ENCODE data around the gene NF2.
A peak's percentile ranks its signal among the peaks of the same experiment; 100 is the strongest.

NF2 gene

DNA sequence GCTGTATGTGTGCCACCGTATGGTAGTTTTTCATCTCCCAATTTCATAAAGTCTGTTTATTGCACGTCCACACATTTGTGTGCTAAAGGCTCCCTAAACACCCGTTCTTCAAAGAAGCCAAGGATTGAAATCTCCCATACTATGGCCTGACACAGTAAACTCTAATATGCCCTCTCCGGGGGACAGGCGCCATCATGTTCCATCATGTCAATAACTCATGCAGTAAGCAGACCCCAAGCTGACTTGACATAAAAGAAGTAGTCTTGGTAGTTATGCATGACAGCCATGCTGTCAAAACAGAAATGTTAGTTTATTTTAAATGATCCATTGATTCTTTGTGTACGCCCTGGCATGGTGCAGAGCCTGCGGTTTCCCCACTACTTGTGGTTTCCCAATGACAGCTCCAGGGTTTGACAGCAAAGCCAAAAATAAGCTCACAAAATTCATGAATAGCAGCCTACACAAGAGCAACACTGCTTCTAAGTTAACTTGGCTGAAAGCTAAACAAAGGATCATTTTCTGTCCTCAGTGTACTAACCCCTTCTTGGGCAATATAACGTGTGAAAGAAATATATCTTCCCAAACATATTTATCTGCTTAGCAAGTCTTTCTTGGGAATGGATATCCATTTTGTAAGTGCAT is 59.9 kb downstream of the NF2 start:
- DNase-seq, result no peak

DNA sequence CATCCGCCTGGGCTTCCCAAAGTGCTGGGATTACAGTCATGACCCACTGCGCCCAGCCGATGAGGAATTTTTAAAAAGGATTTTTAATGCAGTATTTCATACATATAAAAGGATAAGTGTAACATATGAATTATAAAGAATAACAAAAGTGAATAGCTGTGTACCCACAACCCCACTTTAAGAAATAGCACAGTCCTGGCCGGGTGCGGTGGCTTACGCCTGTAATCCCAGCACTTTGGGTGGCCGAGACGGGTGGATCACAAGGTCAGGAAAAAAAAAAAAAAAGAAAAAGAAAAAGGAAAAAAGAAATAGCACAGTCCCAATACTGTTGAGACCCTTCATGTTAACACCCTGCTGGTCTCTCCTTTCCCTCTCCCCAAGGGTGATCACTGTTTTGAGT is 62.1 kb downstream of the NF2 start:
- no peak for DNase-seq

DNA sequence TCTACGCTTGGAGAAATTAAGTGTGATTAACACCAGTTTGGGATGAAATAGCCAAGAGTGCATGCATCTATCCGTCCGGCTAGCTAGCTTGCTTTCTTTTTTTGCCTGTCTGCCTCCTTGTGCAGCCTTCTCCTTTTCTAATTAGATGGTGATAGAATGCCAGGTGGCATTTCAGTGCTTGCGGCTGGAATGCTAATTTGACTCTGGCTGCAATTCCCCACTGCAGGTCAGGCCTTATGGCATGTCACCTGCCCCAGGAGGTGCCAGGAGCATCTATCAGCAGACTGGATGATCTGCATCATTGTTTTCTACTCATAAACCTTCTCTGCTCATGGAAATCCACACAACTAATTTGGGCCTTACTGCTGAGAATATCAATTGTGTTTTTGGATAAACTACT is 65.2 kb downstream of the NF2 start:
- no peak for DNase-seq

DNA sequence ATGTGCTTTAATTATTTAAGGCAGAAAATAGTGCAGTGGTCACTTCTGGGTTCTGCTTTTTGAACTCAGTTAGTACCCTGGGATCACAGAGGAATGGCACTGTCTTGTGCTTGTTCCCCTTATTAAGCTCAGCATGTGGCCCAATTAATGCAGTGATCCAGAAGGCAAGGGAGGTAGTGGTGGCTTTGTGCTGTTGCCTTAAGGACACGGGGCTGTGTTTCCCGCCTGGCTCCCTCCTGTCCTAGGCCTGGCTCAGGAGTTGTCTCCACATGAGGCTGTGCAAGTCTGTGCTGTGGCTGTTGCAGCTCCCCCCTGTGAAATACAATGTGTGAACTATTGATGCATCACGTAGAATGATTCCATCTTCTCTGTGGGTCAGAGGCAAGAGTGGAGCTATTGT is 67.2 kb downstream of the NF2 start:
- DNase-seq, result no peak

DNA sequence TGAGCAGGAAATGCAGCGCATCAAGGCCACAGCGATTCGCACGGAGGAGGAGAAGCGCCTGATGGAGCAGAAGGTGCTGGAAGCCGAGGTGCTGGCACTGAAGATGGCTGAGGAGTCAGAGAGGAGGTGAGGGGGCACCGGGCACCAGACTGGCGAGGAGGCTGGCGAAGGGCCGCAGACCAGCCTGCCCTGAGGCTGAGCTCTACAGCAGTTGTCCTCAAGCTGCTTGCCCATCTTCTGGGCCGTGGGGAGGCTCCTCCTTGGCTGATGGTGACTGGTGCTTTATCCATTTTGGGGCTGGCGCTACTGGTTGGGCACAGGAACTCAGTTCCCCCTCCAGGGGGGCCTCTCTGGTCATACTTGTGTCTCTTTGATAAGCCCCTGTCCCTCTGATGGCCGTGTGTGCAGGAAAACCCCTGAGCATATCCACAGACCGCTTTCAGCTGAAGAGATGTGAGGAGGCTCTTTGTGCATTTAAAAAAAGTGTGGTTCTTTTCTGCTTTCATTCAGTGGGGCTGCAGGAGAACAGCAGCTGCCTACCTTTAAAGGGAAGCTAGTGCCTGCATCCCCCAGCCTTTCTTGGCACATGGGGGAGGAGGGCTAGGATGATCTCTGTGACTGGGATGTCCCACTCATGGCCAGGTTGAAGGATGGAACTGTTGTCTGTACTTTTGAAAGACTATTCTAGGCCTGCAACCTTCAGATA is 70.1 kb downstream of the NF2 start:
- DNase-seq, result no peak

DNA sequence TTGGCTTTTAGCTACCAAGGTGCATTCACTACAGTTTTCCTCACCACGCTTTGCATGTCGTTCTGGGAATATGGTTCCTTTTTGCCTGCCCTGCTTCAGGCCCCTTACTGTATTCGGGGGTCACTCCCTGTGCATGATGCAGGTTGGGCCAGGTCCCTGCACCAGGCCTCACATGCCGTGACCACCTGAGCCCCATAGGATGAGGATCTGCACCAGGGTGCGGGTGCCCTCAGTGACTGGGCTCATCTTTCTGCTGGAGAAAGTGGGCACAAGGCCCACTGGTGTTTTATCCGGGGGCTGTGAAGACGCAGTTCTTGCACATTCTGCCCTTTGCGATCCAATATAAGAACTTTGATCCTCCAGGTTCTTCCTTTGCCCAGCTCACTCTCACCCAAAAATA is 70.7 kb downstream of the NF2 start:
- no peak for DNase-seq

DNA sequence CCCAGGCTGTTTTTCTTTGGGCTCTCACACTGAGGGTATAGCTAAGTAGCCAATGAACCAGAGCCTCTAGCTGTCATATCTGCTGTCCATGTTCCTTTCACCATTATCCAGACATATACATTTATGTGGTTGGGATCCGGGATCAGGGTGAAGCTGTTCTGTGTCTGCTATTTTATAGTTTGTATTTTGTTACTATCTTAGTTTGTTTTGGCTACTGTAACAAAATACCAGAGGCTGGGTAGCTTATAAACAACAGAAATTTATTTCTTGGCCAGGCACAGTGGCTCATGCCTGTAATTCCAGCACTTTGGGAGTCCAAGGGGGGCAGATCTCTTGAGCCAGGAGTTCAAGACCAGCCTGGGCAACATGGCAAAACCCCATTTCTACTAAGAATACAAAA is 75.9 kb downstream of the NF2 start:
- no peak for DNase-seq

DNA sequence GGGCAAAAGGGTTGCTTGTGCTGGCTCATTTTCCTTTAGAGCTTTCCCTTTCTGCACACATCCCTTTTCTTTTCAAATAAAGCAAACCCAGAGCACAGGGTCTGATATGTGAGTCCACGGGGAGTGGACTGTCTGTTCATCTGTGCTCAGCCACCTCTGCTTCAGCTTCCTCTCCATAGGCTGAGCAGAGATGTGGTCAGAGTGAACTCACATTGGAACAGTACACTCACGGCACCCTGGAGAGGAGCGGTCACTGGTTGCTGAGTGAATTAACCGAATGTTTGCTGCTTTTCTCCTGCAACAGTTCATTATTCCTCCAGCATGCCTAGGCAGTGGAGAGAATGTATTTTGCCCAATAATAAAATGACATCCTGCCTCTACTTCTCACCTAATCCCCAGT is 80.1 kb downstream of the NF2 start:
- DNase-seq, result no peak

DNA sequence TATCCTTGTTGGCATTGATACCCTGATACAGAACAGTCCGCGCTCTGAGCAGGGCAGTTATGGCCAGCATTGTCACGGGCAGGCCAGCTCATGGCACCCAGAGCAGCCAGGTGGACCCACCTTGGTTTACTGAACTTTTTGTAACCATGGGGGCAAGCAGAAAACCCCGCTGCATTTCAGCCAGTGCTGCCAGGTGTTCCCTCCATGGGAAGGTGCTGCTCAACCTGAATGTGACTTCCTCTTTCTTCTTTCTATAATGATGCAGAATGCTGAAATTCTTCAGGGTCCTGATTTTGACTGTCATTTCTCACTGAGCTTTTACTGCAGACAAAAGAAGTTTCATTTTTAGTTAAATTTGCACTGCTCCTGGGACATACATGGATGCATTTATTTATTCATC is 80.8 kb downstream of the NF2 start:
- no peak for DNase-seq

DNA sequence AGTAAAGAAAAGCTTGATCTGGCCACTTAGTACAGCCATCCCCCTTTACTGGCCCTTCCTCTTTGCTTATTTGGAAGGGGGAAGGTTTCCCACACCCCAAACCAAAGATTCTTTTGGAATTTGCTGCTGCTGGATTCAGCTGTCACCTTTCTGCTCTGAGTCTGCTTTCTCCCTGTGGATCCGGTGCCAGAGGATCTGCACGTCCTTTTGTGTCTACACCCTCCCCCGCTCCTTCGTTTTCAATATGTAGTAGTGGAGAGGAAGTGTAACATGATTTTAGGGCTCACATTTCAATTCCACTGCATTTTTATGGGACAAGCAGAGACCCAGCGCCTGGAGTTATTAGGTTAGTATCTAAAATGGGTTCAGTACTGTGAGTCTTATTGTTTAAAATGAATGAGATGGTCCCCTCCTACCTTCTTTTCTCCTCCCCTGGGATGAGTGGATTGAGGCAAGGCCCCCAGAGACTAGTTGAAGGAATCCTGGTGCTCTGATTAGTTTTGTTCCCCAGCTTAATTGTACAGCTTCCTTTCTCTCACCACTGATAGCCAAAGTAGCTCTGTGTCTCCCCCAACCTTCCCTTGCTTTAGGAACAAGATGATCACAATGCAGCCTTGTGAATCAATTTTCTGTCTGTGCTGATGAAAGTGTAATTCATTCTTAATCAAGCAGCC is 85.9 kb downstream of the NF2 start:
- DNase-seq, result no peak

DNA sequence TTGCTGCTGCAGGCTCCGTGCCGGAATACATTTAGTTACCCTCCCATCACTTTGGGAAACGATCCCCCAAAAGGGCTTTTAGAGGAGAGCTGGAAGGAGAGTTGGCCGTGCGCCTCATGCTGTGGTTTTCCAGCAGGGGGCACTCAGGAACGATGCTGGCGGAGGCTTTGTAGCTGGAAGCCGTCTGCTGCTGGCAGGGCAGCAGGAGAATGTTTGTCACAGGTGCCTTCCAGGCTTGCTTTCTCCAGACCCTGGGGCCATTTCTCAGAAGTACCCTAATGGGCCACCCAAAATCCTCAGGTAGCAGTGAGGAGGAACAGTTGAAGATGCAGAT is 86.4 kb downstream of the NF2 start:
- peak in 44 of 51 donors; percentile 16 to 83 (median 56) for DNase-seq

DNA sequence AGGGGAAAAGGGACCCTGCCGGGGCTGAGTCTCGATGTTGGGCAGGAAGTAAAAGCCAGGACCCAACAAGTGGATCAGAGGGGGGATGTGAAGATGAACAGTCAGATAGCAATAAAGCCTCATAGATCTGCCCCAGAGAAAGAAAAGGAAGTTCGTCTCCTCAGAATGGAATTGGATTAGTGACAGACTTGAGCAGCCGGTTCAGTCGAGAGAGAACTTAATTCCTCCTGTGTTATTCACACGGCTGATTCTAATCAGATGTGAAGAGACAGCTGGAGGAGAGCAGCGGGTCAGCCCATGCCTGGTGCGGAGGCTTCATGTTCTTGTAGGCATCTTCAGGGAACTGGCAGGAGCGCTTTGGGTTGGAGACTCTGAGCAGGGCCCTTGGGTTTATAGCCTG is 87.0 kb downstream of the NF2 start:
- no peak for DNase-seq

DNA sequence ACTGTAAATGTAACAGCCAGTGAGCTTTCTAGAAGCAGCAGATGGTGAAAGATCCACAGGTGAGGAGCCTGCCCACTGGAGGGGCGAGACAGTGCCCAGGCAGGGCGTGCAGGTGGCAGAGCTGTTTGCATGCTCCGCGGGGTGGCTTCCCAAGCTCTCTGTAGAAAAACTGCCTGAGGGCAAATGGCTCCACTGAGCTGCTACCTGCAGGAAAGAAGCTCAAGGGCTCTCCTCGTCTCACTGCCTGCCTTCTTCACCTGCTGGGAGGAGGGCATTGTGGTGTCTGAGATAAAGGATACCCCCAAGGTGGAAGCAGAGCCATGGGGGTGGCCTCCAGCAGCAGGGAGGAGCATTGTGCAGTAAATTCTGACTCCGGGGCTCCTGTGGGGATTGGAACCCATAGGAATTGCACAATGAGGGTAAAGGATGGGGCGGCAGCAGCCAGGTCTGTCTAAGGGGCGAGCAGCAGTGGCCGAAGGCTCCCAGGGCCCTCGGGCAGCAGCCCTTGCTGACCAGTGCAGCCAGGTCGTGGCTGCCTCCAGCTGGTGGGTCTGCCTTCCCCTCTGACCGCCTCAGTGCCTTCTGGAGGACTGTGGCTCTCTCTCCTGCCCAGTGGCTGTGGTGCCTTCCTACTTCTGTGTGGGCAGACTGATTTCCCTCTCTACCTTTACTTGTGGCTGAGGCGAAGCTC is 88.3 kb downstream of the NF2 start:
- DNase-seq, result no peak

DNA sequence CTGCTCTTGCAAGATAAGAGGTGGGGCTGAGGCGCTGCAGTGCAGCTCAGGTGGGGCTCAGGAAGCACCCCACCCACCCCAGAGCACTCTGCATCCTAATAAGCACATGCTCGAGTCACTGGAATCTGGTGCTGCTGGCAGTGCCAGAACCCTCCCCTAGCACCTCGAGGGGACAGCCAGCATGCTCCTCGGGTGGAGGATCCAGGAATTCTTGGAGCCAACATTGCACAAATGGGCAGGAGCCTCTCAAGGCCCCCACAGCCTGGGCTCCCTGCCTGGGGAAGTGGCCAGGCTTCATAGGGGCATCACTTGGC is 88.9 kb downstream of the NF2 start:
- DNase-seq, result no peak

DNA sequence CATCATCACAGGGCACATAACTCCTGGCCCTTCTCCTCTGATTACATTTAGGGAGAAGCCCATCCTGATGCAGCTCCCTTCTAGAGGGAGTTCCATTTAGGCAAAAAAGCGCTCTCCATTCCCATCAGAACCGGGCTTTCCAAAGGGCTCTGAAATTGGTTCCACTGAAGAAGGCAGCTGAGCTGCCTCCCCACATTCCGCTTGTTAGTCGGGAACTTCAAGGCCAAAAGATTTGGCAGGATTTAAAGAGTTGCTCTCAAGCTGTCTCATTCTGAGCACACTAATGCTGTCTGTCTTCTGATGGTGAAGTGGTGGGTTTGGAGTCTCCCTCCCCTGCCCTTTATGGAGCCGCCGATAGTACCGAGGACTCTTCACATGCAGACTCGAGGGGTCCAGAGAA is 89.7 kb downstream of the NF2 start:
- DNase-seq, result no peak

DNA sequence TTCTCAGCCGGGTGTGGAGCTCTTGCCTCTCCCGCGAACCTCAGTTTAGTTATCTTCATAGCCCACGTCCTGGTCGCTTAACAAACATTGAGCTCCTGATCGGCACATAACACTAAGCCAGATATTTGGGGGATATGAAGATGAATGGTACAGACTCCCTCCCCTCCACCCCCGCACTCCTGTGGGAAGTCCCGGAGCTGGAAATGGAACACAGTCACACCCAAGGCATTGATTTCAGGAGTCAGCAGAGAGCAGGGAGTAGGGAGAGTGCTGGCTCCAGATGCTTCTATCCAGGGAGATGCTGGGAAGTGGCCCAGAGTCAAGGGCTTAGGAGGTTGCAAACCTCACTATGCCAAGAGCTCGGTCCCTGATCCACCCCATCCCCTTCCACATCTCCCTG is 90.2 kb downstream of the NF2 start:
- no peak for DNase-seq

DNA sequence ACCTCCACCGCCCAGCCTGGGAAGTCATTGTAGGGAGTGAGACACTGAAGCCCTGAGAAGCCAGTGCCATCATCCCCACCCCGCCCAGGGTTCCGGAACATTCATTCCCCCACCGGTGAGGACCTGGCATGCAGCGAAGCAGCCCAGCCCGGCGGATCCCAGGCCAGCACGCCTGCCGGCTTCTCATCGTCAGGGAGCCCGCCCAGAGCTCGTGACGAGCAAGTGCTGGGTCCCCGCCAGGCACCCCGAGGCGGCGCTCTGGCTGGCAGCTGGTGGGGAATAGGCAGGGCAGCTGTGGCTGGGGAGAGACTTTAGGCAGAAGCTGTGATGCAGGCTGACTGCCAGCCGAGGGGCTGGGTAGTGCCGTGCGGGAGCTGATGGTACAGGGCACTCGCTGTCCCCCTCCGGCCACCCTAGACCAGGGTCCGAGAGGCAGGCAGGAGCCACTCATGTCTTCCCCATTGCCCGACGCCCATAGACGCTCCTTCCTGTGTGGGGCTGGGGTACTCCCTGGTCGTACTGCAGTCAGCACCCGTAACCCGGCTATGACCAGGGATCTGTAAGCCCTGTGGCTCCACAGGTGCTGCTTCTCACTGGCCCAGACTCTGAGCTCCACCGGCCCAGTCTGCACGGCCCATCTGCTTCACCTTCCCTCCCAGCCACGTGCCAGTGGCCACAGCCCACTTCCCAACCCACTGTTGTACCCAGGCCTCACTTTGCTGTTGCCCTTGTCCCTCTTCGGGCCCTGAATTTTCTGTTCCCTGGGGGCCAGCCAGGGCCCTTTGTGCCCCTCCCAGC is 91.9 kb downstream of the NF2 start:
- peak in 37 of 51 donors; percentile 9 to 73 (median 41) for DNase-seq

DNA sequence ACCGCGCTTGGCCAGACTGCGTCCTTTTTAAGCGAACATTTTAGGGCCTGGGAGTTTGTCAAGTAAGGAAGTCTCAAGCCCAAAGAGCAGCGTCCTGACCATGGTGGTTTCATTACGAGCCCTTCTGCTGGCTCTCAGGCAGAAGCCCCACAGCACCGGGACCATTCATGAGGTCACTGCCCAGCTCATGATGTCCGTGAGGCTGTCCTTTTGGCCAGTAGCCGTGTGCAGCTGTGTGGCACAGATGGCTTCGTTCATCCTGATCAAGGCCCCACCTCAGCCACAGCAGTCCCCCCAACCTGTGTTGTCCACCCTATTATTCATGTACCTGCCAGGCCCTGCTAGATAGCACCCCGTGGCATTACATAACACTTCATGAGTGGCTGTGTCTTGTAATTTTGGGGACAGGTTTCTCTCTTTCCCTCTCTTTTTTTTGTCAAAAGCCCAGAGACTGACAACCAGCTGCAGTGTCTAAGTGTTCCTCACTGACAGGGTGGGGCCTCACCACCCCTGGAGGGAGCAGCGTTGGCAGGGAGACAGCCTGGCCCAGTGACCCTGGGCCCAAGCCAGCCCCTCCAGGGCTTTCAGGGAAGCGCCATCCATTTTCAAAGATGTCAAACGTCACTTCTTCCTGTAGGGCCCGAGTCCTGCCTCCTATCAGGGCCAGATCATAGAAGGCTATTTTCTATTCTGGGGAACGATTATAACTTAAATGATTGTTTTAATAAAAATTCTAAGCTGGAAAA is 94.6 kb downstream of the NF2 start:
- peak in 1 of 51 donors; percentile 15 for DNase-seq

DNA sequence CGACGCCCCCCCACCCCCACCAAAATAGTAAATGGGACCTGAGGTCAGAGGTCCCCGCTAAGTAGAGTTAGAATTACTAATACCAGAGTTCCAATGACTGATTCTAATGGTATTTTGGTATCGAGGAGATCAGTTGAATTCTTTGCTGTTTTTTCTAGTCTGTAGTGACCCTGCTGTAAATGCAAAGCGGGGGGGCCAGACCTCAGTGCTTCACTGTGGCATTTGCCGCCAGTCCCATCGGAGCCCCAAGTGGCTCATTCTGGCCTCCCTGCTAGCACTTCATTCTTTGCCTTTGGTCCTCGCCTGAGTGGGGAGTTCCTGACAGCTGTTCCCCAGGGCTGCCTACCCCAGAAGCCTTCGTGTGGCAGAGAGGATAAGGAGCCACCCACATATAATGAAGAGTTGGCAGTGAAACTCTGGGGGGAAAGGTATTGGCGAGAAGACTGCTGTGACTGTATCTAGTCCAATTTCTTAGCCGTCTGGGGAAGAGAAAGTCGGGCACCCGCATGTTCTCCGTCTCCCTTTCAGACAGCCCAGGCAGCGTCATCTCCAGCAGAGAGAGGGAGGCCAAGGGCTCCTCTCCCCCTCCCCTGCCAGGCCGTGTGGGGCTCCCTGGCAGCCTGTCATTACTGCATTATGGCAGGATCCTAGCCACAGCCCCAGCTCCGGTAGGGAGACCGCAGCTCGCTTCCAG is 96.9 kb downstream of the NF2 start:
- peak in 3 of 51 donors; percentile 17 to 42 (median 23) for DNase-seq

DNA sequence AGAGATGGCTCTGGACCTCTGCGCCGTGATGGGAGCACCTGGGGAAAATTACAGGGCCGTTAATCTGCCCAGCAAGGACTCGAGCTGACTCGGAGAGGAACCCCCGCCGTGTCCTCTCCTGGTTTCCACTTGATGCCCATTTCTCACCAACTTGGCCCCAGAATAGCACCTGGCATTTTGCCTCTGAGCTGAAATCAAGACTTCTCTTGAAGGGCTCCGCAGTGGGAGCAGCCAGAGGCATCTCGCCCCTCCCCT is 97.4 kb downstream of the NF2 start:
- DNase-seq, result no peak

All from hypothalamus (tissue), 51 donors.